H9 (cell line): ENCODE data around the gene TNPO1. TPM values are rescaled to one million over a fixed set of nuclear protein-coding genes. Genes with fewer than 3 reads are reported as not detected.

Experiments used
- DNase-seq: peaks from one replicate; pipeline ENCODE4 v3.0.0-alpha.2; 2017
- H2AFZ ChIP-seq: one replicate; pipeline ENCODE4 v1.6.1; 2013; ENCODE audit warnings: mild to moderate bottlenecking, low read length, control low read depth, moderate library complexity
- H2AK5ac ChIP-seq: 2 replicates; pipeline ENCODE4 v1.6.1; 2013; ENCODE audit warnings: low read length, control low read depth, mixed read lengths; ENCODE audit not compliant: insufficient read length
- H2BK120ac ChIP-seq: one replicate; pipeline ENCODE4 v1.6.1; 2013; ENCODE audit warnings: low read depth, mild to moderate bottlenecking, low read length, control low read depth, inconsistent platforms; ENCODE audit not compliant: poor library complexity, severe bottlenecking
- H2BK12ac ChIP-seq: 2 replicates; pipeline ENCODE4 v1.6.1; 2013; ENCODE audit warnings: low read length, control low read depth, mixed read lengths, low read depth; ENCODE audit not compliant: insufficient read length
- H2BK15ac ChIP-seq: 2 replicates; pipeline ENCODE4 v1.6.1; 2013; ENCODE audit warnings: low read depth, low read length, control low read depth
- H2BK20ac ChIP-seq: one replicate; pipeline ENCODE4 v1.6.1; 2013; ENCODE audit warnings: low read depth, mild to moderate bottlenecking, low read length, control low read depth, inconsistent platforms; ENCODE audit not compliant: poor library complexity, severe bottlenecking
- H2BK5ac ChIP-seq: 2 replicates; pipeline ENCODE4 v1.6.1; 2013; ENCODE audit warnings: low read length, control low read depth, mixed read lengths; ENCODE audit not compliant: insufficient read length
- H3K14ac ChIP-seq: 2 replicates; pipeline ENCODE4 v1.6.1; 2013; ENCODE audit warnings: low read length, control low read depth; ENCODE audit not compliant: insufficient read depth
- H3K18ac ChIP-seq: 2 replicates; pipeline ENCODE4 v1.6.1; 2013; ENCODE audit warnings: low read depth, mild to moderate bottlenecking, mixed read lengths, low read length, control low read depth; ENCODE audit not compliant: insufficient read length
- H3K23ac ChIP-seq: 2 replicates; pipeline ENCODE4 v1.6.1; 2013; ENCODE audit warnings: low read length, control low read depth, mixed read lengths, low read depth; ENCODE audit not compliant: insufficient read length
- H3K23me2 ChIP-seq: 2 replicates; pipeline ENCODE4 v1.6.1; 2013; ENCODE audit warnings: low read depth, mild to moderate bottlenecking, mixed read lengths, low read length, control low read depth; ENCODE audit not compliant: insufficient read length, poor library complexity, severe bottlenecking
- H3K27ac ChIP-seq: 2 replicates; pipeline ENCODE4 v1.5.1; 2013; ENCODE audit warnings: low read length, control low read depth, mixed read lengths, low read depth; ENCODE audit not compliant: insufficient read length
- H3K27me3 ChIP-seq: 2 replicates; pipeline ENCODE4 v1.6.1; 2013; ENCODE audit warnings: low read length, control low read depth, inconsistent platforms; ENCODE audit not compliant: insufficient read depth
- H3K4ac ChIP-seq: 2 replicates; pipeline ENCODE4 v1.6.1; 2013; ENCODE audit warnings: low read depth, mild to moderate bottlenecking, control low read depth, inconsistent platforms, low read length, moderate library complexity
- H3K4me1 ChIP-seq: 2 replicates; pipeline ENCODE4 v1.6.1; 2013; ENCODE audit warnings: low read length, control low read depth, inconsistent platforms; ENCODE audit not compliant: insufficient read depth
- H3K4me2 ChIP-seq: 2 replicates; pipeline ENCODE4 v1.6.1; 2013; ENCODE audit warnings: low read length, control low read depth, mixed read lengths; ENCODE audit not compliant: insufficient read length, insufficient read depth
- H3K56ac ChIP-seq: 2 replicates; pipeline ENCODE4 v1.6.1; 2013; ENCODE audit warnings: low read depth, mild to moderate bottlenecking, mixed read lengths, low read length, control low read depth; ENCODE audit not compliant: insufficient read length
- H3K79me1 ChIP-seq: 2 replicates; pipeline ENCODE4 v1.6.1; 2013; ENCODE audit warnings: low read depth, mild to moderate bottlenecking, moderate library complexity, low read length, control low read depth, inconsistent platforms; ENCODE audit not compliant: insufficient read depth, poor library complexity, severe bottlenecking
- H3K79me2 ChIP-seq: 2 replicates; pipeline ENCODE4 v1.6.1; 2013; ENCODE audit warnings: low read length, control low read depth, inconsistent platforms; ENCODE audit not compliant: insufficient read depth
- H3K9ac ChIP-seq: 2 replicates; pipeline ENCODE4 v1.6.1; 2013; ENCODE audit warnings: low read length, control low read depth, mixed read lengths; ENCODE audit not compliant: insufficient read length; ENCODE audit errors: extremely low read depth
- H3K9me3 ChIP-seq: one replicate; pipeline ENCODE4 v1.6.1; 2013; ENCODE audit warnings: low read depth, low read length, inconsistent platforms; ENCODE audit not compliant: control insufficient read depth
- H3T11ph ChIP-seq: one replicate; pipeline ENCODE4 v1.6.1; 2013; ENCODE audit warnings: mild to moderate bottlenecking, low read length, control low read depth, inconsistent platforms
- H4K20me1 ChIP-seq: one replicate; pipeline ENCODE4 v1.6.1; 2013; ENCODE audit not compliant: control insufficient read depth, insufficient read length, insufficient read depth
- H4K5ac ChIP-seq: 2 replicates; pipeline ENCODE4 v1.6.1; 2013; ENCODE audit warnings: low read depth, mild to moderate bottlenecking, mixed read lengths, low read length, control low read depth; ENCODE audit not compliant: insufficient read length
- H4K8ac ChIP-seq: replicated peaks from 2 replicates; pipeline ENCODE4 v1.6.1; 2013; ENCODE audit warnings: low read length, control low read depth, mixed read lengths, low read depth; ENCODE audit not compliant: insufficient read length
- H4K91ac ChIP-seq: 2 replicates; pipeline ENCODE4 v1.6.1; 2013; ENCODE audit warnings: low read depth, mild to moderate bottlenecking, moderate library complexity, mixed read lengths, low read length, control low read depth; ENCODE audit not compliant: insufficient read length
- H3K27ac Mint-ChIP-seq, 3 experiments: 2 replicates in 2 of 3; 3 replicates in 1 of 3; pipeline ENCODE4 v1.8.0; 2020 to 2021; ENCODE audit warnings: mixed read lengths in 3 of 3, mild to moderate bottlenecking in 1 of 3, moderate library complexity in 1 of 3
- H3K27me3 Mint-ChIP-seq: 2 replicates; pipeline ENCODE4 v1.8.0; 2021; ENCODE audit warnings: low read depth, mild to moderate bottlenecking, moderate library complexity, mixed read lengths
- H3K36me3 Mint-ChIP-seq, 3 experiments: 2 replicates in 2 of 3; 3 replicates in 1 of 3; pipeline ENCODE4 v1.8.0; 2020 to 2021; ENCODE audit warnings: low read depth in 3 of 3, mixed read lengths in 3 of 3; ENCODE audit not compliant: insufficient read depth in 1 of 3
- H3K4me1 Mint-ChIP-seq, 2 experiments: 2 replicates each; pipeline ENCODE4 v1.8.0; 2020; ENCODE audit warnings: mixed read lengths in 2 of 2
- H3K4me3 Mint-ChIP-seq, 2 experiments: 2 replicates in 1 of 2; 3 replicates in 1 of 2; pipeline ENCODE4 v1.8.0; 2020 to 2021; ENCODE audit warnings: mild to moderate bottlenecking in 2 of 2, mixed read lengths in 2 of 2, moderate library complexity in 1 of 2
- H3K9me3 Mint-ChIP-seq, 2 experiments: 2 replicates in 1 of 2; 3 replicates in 1 of 2; pipeline ENCODE4 v1.8.0; 2020; ENCODE audit warnings: mild to moderate bottlenecking in 2 of 2, mixed read lengths in 2 of 2, moderate library complexity in 1 of 2
- WGBS: extraction: QIAGEN DNeasy Blood & Tissue Kit; methylation state at CpG from one replicate; pipeline ENCODE4 v1.1.7; 2013; ENCODE audit warnings: missing lambda C conversion rate, low lambda C conversion rate, mixed read lengths; ENCODE audit not compliant: insufficient read length; ENCODE audit errors: extremely low coverage; 5-methylcytosine and 5-hydroxymethylcytosine counted together
- total RNA-seq: library from RNA; stranded (reverse); gene quantifications from 2 replicates; pipeline ENCODE4 v1.2.1, GENCODE V29; 2021
- TF ChIP-seq, protein P1 (sequence below): fragments of 200-600 bp; sonication (generic); conservative IDR thresholded peaks from 3 replicates; pipeline ENCODE4 v1.8.0; 2021; ENCODE audit warnings: antibody characterized with exemption, mild to moderate bottlenecking

TNPO1 gene
- total RNA-seq, 1 experiment from 2014 or later, result 164 TPM

DNA sequence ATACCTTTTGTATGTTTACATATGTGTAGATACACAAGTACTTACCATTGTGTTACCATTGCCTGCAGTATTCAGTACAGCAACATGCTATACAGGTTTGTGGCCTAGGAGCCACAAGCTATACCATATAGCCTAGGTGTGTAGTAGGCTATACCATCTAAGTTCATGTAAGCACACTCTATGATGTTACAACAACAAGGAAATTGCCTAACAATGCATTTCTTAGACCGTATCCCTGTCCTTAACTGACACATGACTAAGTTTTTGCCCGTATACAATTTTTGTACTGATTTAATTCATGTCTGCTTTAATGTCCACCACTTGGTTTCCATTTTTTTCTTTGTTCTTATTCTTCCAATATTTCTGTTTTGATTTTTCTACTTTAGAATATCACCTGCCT, 18.5 kb downstream of the TNPO1 start:
- Histone ChIP-seq H3K14ac (no peak overlapping the region), H3K4me1 (no peaks in the 10 kb centered on the region), H3K4me2 (no peak overlapping the region), H4K91ac (no peak overlapping the region), H4K8ac (no peak overlapping the region), H3K23me2 (no peaks in the 10 kb centered on the region), H2AFZ (no peak overlapping the region), H2BK120ac (no peak overlapping the region), H2BK12ac (no peak overlapping the region), H3K9me3 (no peaks in the 10 kb centered on the region), H3K4ac (no peak overlapping the region), H3K23ac (no peak overlapping the region), H2BK15ac (no peak overlapping the region), H4K20me1 (no peaks in the 10 kb centered on the region), H3T11ph (no peak overlapping the region), H2BK20ac (no peak overlapping the region), H2BK5ac (no peak overlapping the region), H3K27ac (no peak overlapping the region), H3K27me3 (no peaks in the 10 kb centered on the region), H3K79me1 (no peaks in the 10 kb centered on the region), H3K79me2 (0 out of 2 replicates have a peak, but pooled peaks cover 2% of the 10 kb centered on the region), H3K56ac (no peak overlapping the region), H3K18ac (no peak overlapping the region), H2AK5ac (no peak overlapping the region), H4K5ac (no peak overlapping the region), H3K9ac (no peak overlapping the region)
- DNase-seq, result no peak
- H3K4me3 Mint-ChIP-seq, result no peak overlapping the region
- H3K27ac Mint-ChIP-seq, result no peak overlapping the region
- no peaks in the 10 kb centered on the region for H3K27me3 Mint-ChIP-seq
- H3K4me1 Mint-ChIP-seq, result peaks cover under 1% of the 10 kb centered on the region in 2 experiments; a peak in 3 of 4 replicates
- WGBS, result no CpG with 5 or more reads among the region's 2 CpGs
- H3K36me3 Mint-ChIP-seq, result no peaks in the 10 kb centered on the region
- H3K9me3 Mint-ChIP-seq, result no peaks in the 10 kb centered on the region
- TF ChIP-seq, protein P1, sequence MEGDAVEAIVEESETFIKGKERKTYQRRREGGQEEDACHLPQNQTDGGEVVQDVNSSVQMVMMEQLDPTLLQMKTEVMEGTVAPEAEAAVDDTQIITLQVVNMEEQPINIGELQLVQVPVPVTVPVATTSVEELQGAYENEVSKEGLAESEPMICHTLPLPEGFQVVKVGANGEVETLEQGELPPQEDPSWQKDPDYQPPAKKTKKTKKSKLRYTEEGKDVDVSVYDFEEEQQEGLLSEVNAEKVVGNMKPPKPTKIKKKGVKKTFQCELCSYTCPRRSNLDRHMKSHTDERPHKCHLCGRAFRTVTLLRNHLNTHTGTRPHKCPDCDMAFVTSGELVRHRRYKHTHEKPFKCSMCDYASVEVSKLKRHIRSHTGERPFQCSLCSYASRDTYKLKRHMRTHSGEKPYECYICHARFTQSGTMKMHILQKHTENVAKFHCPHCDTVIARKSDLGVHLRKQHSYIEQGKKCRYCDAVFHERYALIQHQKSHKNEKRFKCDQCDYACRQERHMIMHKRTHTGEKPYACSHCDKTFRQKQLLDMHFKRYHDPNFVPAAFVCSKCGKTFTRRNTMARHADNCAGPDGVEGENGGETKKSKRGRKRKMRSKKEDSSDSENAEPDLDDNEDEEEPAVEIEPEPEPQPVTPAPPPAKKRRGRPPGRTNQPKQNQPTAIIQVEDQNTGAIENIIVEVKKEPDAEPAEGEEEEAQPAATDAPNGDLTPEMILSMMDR, result no peak
